ENCODE results near the gene SLC6A12.

Gene SLC6A12

DNA sequence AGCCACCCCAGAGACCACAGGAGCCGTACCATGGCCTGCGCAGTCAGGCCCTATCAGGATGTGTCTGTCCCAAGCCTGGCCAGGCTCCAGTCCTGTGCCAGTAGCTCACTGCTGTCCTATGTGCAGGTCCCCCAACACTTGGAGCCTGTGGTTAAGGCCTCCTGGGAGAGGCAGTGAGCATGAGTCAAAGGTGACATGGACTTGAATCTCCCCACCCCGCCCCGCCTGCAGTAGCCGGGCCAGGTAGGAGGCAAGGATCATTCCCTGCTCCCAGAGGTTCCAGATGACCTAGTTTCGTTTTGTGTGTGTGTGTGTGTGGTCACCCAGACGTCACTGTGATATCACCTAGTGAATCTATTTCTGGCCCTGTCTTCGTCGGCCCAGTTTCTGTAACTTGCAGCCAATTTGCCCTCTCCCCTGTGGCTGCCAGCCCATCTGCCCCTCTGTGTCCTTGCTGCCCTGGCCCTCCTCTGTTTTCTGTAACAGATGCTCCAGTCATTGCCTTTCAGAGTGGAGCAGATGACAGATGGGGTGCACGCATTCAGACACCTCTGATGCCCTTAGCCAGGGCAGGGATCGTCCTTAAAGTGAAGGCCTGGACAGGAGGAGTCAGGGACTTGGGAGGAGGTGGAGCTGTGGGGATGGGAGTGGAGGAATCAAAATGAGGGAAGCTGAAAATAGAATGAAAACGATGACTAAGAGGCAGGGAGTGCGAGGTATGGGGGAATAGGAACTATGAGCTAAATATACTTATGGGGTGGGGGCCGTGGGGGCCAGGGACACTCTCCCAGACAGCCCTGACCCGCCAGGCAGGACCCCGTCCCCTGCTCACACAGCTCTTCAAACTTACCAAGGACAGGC is 37.4 kb downstream of the SLC6A12 start:
- DNase-seq = no peak

GRCh38 chr12:175759-176158 is 38.2 kb downstream of the SLC6A12 start:
- no peak for DNase-seq

GRCh38 chr12:175250-175649 is 38.7 kb downstream of the SLC6A12 start:
- DNase-seq = no peak

DNA sequence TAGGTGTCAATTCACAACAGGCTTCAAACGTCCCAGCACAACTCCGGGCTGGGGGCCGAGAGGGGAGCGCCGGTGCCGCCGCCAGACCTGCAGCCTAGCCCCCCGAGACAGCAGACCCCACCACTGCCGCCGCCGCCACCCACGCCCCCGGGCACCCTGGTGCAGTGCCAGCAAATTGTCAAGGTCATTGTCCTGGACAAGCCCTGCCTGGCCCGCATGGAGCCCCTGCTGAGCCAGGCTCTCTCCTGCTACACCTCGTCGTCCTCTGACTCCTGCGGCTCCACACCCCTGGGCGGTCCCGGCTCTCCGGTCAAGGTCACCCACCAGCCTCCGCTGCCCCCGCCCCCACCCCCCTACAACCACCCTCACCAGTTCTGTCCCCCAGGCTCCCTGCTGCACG is 39.4 kb downstream of the SLC6A12 start:
- no peak for DNase-seq

- DNase-seq = no peak
These were observed 39.8 kb downstream of the SLC6A12 start for GRCh38 chr12:174124-174523.

DNA sequence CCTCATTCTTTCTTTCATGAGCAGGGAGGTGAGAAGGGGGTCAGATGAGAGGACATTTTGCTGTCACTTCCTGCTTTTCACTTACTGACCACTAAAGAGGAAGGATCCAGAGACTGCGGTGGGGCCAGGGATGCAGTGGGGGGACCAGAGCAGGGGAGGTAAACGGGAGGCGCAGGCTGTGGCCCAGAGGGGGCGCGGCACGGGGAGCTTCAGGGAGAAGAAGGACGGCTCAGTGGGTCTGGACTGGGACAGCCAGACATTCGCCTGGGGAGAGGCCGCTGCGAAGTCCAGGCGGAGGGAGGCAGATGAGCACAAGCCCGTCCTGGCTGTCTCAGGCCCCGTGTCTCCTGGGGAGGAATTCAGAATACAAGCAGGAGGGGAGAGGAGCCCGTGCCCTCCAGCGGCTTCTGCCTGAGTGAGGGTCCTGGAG is 41.2 kb downstream of the SLC6A12 start:
- DNase-seq = no peak

DNA sequence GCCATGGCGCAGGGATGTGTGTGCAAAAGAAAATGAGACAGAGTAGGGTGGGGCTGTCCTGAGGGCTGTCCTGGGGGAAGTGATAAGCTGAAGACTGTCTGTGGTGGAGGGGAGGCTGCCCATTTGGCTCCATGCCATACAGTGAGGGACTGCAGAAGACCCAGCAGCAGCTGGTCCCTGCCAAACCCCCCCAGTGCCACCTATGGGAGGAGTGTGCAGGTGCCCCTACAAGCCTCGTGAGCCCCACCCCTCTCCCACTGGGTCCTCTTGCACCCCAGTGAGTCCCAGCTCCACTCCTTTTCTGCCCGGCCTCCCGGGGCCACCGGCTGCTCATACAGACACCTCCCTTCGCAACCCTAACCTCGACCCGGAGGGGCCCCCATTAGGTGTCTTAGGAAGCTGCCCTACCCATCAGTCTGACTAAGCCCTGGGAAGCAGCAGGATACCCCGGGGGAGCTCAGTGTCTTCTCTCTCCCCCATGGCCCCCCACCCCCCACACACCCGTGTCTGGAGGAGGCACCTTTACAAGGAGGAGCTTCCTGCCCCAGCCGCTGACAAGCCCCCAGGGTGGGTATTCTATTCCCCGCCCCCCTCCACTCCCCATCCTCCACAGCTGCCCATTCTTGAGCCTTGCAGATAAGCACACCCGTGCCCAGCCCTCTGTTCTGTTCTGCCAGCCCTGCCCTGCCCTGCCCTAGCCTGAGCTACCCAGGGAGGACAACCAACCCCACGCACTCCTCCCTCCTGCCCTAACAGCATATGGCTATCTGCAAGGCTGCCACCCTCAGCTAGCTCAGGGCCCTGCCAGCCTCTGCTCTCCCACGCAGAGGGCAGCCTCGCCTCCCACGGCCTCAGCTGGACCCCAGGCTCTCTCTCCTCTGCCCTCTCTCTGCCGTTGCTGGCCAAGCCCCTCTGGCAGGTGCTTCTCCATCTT is 41.9 kb downstream of the SLC6A12 start:
- DNase-seq = no peak

GRCh38 chr12:171276-171675 is 42.7 kb downstream of the SLC6A12 start:
- DNase-seq = no peak

DNA sequence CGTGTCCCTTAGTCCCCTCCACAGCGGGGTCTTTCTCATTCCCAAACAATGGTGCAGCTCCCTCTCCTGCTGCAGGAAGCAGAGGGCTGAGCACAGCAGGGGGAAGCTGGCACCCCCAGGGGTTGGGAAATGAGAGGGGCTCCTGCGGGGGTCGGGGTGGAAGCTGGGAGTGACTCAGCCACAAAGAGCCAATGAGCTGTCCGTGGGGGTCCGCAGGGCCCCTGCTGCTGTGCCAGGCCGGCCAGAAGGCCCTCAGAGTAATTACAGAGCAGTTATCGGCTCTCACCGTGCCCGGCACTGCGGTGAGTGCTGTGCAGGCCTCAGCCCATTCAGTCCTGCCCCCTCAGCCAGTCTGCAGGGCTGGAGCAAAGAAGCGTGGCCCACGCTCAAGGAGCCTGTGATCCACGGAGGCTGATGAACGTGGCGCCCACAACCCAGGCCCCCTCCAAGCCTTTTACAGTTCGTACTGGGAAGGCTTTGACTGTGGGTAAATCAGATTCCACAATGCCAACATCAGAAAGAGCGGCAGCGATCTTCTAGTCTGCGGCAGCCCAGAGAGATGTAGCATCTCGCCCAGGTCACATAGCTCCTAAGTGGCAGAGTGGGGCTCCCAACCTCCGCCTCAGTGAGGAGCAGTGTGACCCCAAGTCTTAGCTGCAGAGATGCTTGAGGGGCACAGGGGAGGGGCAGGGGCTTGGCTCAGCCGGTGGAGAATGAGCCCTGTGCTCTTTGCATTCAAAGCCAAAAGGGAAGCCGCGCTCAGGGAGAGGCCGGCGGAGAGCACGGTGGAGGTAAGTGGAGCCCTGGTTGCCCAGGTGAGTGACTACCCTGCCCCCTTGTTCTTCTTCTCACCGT is 43.4 kb downstream of the SLC6A12 start:
- no peak for DNase-seq

GRCh38 chr12:169528-170370 is 44.2 kb downstream of the SLC6A12 start:
- no peak for DNase-seq

- no peak for DNase-seq
These were observed 45.0 kb downstream of the SLC6A12 start for GRCh38 chr12:168763-169525.

DNA sequence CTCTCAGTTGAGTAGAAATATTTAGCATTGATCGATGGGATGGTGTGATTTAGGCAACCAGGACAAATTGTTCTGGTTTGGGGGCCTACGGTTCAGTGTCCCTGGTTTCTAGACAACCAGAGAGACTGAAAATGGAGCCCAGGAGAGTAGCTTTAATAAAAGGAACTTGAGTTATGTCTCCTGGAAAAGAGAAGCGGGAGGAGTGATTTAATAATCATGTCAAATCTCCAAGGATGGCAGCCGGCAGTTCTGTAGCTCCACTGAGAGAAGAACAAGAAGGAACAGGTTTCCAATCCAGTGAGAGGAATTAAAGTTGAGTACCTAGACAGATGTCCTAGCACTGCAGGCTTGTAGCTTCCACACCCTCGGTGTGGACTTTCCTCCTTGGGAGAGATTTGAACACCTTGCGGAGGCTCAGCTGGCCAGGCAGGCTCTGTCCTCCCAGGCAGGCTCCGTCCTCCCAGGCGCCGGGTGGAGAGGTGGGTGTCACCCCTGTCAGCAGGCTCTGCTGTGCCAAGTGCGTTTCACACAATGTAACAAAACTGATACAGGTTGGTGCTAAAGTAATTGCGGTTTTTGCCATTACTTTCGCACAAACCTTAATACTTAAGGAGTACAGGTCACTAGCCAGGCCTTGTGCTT is 45.9 kb downstream of the SLC6A12 start:
- DNase-seq = no peak

DNA sequence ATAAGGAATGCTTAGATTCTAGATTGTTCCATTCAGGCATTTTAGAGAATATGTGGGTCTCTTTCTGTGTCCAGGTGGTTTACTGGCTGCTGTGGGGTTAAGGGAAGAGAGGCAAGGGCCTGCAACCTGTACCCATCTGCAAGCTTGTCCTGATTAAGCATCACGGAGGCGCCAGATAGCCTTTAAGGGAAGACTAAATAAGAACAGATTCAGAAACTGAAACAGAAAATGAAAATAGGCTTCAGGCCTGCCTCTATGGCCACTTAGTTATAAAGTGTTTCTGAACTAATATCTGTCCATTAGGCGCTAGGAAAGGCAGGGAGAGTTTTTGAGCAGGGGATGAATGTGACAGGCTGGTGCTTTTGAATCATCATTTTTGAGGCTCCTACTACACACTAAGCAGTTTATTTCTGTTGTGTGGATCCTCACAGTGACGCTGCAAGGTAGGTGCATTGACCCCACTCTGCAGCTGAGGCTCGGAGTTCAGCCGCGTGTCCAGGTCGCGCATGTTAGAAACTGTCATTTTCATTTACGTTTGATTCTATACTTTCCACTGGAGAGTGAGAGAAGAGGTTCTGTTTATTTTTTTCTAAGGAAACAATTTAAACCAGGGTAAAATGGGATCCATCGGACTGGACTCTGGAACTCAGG is 47.4 kb downstream of the SLC6A12 start:
- DNase-seq = no peak

DNA sequence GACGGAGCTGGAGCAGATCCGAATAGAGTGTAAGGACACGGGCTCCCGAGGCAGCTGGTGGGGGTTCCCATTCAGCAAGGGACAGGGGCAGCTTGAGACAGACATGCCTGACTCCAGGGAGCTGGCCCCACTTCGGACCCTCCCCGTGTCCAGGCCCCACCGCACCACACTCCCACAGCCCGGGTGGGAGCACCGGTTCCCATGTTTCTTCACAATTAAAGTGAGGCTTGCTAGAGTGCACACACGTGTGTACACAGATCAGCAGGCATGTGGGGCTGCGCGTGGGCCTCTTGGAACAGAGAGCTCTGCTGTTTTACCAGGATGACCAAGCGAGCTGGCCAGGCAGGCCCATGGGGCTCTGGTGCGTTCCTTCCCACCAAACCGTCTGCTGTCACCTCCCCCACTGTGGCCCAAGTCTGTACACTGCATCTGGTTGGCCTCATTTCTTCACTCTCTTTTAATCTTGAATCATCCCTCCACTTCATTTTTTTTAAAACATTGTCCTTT is 48.0 kb downstream of the SLC6A12 start:
- no peak for DNase-seq

DNA sequence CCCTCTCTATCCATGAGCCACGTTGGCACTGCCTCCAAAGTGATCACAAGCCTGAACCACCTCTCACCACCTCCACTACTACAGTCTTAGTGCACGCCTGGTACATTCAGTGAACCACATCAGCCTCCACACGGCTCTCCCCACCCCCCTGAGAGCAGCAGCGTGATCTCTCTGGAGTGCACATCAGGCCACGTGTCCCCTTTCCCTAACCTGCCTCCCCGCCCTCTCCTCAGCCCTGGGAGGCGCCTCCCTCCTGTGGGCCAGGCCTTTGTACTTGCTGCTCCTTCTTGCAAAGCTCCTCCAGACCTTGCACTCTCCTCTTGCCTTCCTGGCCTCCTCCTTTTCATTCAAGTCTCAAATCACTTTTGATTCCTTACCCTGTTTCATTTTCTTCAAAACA is 49.8 kb downstream of the SLC6A12 start:
- DNase-seq = no peak

GRCh38 chr12:163406-163986 is 50.5 kb downstream of the SLC6A12 start:
- DNase-seq = no peak

- no peak for DNase-seq
These were observed 51.3 kb downstream of the SLC6A12 start for GRCh38 chr12:162467-163307.

DNA sequence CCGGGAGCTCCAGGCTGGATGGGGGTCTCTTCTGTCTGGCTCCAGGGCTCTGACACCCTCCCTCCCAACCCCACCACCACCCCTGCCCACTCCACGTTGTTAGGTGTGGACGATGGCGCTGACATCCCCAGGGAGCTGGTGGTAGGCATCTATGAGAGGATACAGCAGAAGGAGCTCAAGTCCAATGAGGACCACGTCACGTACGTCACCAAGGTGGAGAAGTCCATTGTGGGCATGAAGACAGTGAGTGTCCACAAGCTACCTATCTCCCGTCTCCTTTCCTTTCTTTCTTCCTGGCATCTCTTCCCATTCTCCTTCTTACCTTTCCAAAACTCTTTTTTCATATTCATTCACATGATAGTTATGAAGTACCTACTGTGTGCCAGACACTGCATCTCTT is 52.1 kb downstream of the SLC6A12 start:
- DNase-seq = no peak
